Stomach (tissue), 4 donors: ENCODE results near the gene TGFBR2.

Experiments
- EP300 ChIP-seq: sonication (generic); formaldehyde crosslinking; IDR thresholded peaks from one replicate; pipeline ENCODE4 v1.6.1; 2017; ENCODE audit warnings: antibody characterized with exemption
- POLR2A ChIP-seq, 4 donors: fragments of 450-650 bp; IDR thresholded peaks; one replicate each; pipeline ENCODE4 v1.6.1; 2016; ENCODE audit warnings: antibody characterized with exemption in 4 of 4, control low read depth in 2 of 4, mild to moderate bottlenecking in 1 of 4, moderate library complexity in 1 of 4
- POLR2AphosphoS5 ChIP-seq, 3 donors: sonication (generic); formaldehyde crosslinking; IDR thresholded peaks; one replicate each; pipeline ENCODE4 v1.6.1; 2016; ENCODE audit warnings: antibody characterized with exemption in 3 of 3
- TF ChIP-seq, protein P1 (sequence below), 7 experiments: fragments of 450-650 bp in 4 of 7; fragments of 200-600 bp in 3 of 7; sonication (generic) in 3 of 7; IDR thresholded peaks; one replicate each; pipeline ENCODE4 v1.5.1; 2016 to 2019; ENCODE audit warnings: antibody characterized with exemption in 7 of 7, control low read depth in 2 of 7, mild to moderate bottlenecking in 1 of 7

DNA sequence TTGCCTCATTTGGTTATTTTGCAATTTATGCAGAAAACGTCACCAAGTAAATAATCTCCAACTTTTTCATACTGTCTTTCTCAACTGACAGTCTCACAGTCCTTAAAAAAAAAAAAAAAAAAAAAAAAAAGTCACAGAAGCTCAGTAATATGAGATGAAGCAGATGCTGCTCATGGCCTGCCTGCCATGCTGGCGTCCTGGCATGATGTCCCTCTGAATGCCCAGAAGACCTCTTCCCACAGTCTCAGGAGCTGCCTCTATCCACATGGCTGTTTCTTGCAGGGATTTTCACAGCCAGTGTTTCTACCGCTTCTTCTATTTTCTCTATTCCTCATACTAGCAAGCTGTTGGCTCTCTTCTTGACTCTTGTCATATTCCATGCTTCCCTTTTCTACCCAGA is 87.7 kb downstream of the TGFBR2 start:
- TF ChIP-seq, protein P1, sequence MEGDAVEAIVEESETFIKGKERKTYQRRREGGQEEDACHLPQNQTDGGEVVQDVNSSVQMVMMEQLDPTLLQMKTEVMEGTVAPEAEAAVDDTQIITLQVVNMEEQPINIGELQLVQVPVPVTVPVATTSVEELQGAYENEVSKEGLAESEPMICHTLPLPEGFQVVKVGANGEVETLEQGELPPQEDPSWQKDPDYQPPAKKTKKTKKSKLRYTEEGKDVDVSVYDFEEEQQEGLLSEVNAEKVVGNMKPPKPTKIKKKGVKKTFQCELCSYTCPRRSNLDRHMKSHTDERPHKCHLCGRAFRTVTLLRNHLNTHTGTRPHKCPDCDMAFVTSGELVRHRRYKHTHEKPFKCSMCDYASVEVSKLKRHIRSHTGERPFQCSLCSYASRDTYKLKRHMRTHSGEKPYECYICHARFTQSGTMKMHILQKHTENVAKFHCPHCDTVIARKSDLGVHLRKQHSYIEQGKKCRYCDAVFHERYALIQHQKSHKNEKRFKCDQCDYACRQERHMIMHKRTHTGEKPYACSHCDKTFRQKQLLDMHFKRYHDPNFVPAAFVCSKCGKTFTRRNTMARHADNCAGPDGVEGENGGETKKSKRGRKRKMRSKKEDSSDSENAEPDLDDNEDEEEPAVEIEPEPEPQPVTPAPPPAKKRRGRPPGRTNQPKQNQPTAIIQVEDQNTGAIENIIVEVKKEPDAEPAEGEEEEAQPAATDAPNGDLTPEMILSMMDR (IDR thresholded peaks at IDR 0.05) = no peak
- TF ChIP-seq POLR2AphosphoS5 (IDR thresholded peaks at IDR 0.05) = no peak
- no peak for TF ChIP-seq POLR2A (IDR thresholded peaks at IDR 0.05)
- TF ChIP-seq EP300 = no peak
